Thyroid gland (tissue), 4 donors: ENCODE results near the gene SPSB4.
A peak's percentile ranks its signal among the peaks of the same experiment; 100 is the strongest.

ENCODE experiments used
- CTCF ChIP-seq, 6 experiments: fragments of 200-600 bp in 3 of 6; fragments of 450-650 bp in 3 of 6; sonication (generic) in 3 of 6; IDR thresholded peaks; one replicate each; pipeline ENCODE4 v1.5.1; 2016 to 2019; ENCODE audit warnings: antibody characterized with exemption in 6 of 6, mild to moderate bottlenecking in 2 of 6, inconsistent platforms in 1 of 6, moderate library complexity in 1 of 6
- POLR2A ChIP-seq, 2 donors: fragments of 450-650 bp; IDR thresholded peaks; one replicate each; pipeline ENCODE4 v1.6.1; 2017; ENCODE audit warnings: antibody characterized with exemption in 2 of 2, mild to moderate bottlenecking in 2 of 2, moderate library complexity in 1 of 2

- peak; percentile 86 to 99 (median 98) for TF ChIP-seq CTCF (IDR thresholded peaks at IDR 0.05)
- no peak for TF ChIP-seq POLR2A (IDR thresholded peaks at IDR 0.05)
Observed at GRCh38 chr3:141192345-141192744, 141.2 kb downstream of the SPSB4 start.
